ENCODE data around the gene MAGED2.
"Not testable (repeated sequence)": the region's sequence is repeated elsewhere in the genome, so short reads cannot be mapped to it uniquely, and the experiment has no call there.

MAGED2 gene

GRCh38 chrX:54838583-54838982 is 31.0 kb downstream of the MAGED2 start:
- FAIRE-seq (no peak), DNase-seq (ENCODE audit: insufficient read length, low spot score) (no peak)
- TF ChIP-seq CTCF (IDR thresholded peaks at IDR 0.05; ENCODE audit: insufficient read depth, missing control alignments) = no peak

GRCh38 chrX:54841184-54841874 is 33.8 kb downstream of the MAGED2 start:
- DNase-seq (ENCODE audit: insufficient read length, low spot score); FAIRE-seq: not testable (repeated sequence)

GRCh38 chrX:54842607-54843006 is 35.1 kb downstream of the MAGED2 start:
- no peak for TF ChIP-seq CTCF (IDR thresholded peaks at IDR 0.05; ENCODE audit: insufficient read depth, missing control alignments)
- DNase-seq (ENCODE audit: insufficient read length, low spot score) = no peak
- FAIRE-seq = no peak

GRCh38 chrX:54843050-54843449 is 35.5 kb downstream of the MAGED2 start:
- FAIRE-seq (no peak), DNase-seq (ENCODE audit: insufficient read length, low spot score) (no peak)
- TF ChIP-seq CTCF (IDR thresholded peaks at IDR 0.05; ENCODE audit: insufficient read depth, missing control alignments) = no peak

GRCh38 chrX:54847700-54848099 is 40.2 kb downstream of the MAGED2 start:
- FAIRE-seq; DNase-seq (ENCODE audit: insufficient read length, low spot score): not testable (repeated sequence)

GRCh38 chrX:54865208-54865607 is 57.7 kb downstream of the MAGED2 start:
- no peak for TF ChIP-seq CTCF (IDR thresholded peaks at IDR 0.05; ENCODE audit: insufficient read depth, missing control alignments)
- no peak for DNase-seq (ENCODE audit: insufficient read length, low spot score)
- FAIRE-seq = no peak

Measured in D721Med (cell line).